DND-41 (cell line): ENCODE data around the gene DTNB.
A peak's percentile ranks its signal among the peaks of the same experiment; 100 is the strongest.

Source experiments
- ATAC-seq: fragments of 200-7000 bp; cut with Tn5 transposase; 3 replicates; pipeline ENCODE4 v1.9.1; 2021; ENCODE audit warnings: low read depth; ENCODE audit not compliant: insufficient read depth
- DNase-seq: peaks from one replicate; pipeline ENCODE4 v3.0.0-alpha.2; 2020
- H2AFZ ChIP-seq: 2 replicates; pipeline ENCODE4 v1.6.0; 2012; ENCODE audit warnings: low read depth, low read length
- H3K27ac ChIP-seq: 2 replicates; pipeline ENCODE4 v1.5.1; 2012; ENCODE audit warnings: low read length, inconsistent platforms
- H3K27me3 ChIP-seq: fragments of 200-600 bp; sonication (generic); 2 replicates; pipeline ENCODE4 v1.6.0; 2012; ENCODE audit warnings: low read length, mild to moderate bottlenecking, inconsistent platforms; ENCODE audit not compliant: insufficient read depth, poor library complexity
- H3K36me3 ChIP-seq: 2 replicates; pipeline ENCODE4 v1.5.1; 2012; ENCODE audit warnings: low read length, inconsistent platforms; ENCODE audit not compliant: insufficient read depth
- H3K4me1 ChIP-seq: 2 replicates; pipeline ENCODE4 v1.5.1; 2012; ENCODE audit warnings: mild to moderate bottlenecking, low read length; ENCODE audit not compliant: insufficient read depth
- H3K4me2 ChIP-seq: 2 replicates; pipeline ENCODE4 v1.6.0; 2012; ENCODE audit warnings: mild to moderate bottlenecking, moderate library complexity, low read length, inconsistent platforms; ENCODE audit not compliant: insufficient read depth
- H3K4me3 ChIP-seq, 2 experiments: fragments of 200-600 bp in 1 of 2; shearing (Covaris generic) in 1 of 2; 2 replicates each; pipeline ENCODE4 v1.5.1; 2012 to 2016; ENCODE audit warnings: inconsistent platforms in 2 of 2, low read length in 2 of 2, mild to moderate bottlenecking in 2 of 2, low read depth in 1 of 2, moderate library complexity in 1 of 2
- H3K79me2 ChIP-seq: 2 replicates; pipeline ENCODE4 v1.6.0; 2012; ENCODE audit warnings: low read length, inconsistent platforms; ENCODE audit not compliant: insufficient read depth
- H3K9ac ChIP-seq: 2 replicates; pipeline ENCODE4 v1.6.0; 2012; ENCODE audit warnings: low read depth, mild to moderate bottlenecking, inconsistent platforms, low read length, moderate library complexity
- H3K9me3 ChIP-seq: 2 replicates; pipeline ENCODE4 v1.5.1; 2012; ENCODE audit warnings: low read length, moderate library complexity, mild to moderate bottlenecking, inconsistent platforms; ENCODE audit not compliant: insufficient read depth, severe bottlenecking
- H4K20me1 ChIP-seq: 2 replicates; pipeline ENCODE4 v1.6.0; 2012; ENCODE audit warnings: low read length; ENCODE audit not compliant: insufficient read depth
- EZH2 ChIP-seq: IDR thresholded peaks from 3 replicates; pipeline ENCODE4 v1.6.1; 2012; ENCODE audit warnings: borderline replicate concordance, low read depth, mild to moderate bottlenecking, moderate library complexity, low read length, inconsistent platforms; ENCODE audit not compliant: severe bottlenecking
- TF ChIP-seq, protein P1 (sequence below): IDR thresholded peaks from 2 replicates; pipeline ENCODE4 v1.5.1; 2012; ENCODE audit warnings: borderline replicate concordance, low read length, moderate library complexity, mild to moderate bottlenecking; ENCODE audit not compliant: poor library complexity, severe bottlenecking; ENCODE audit errors: extremely low read depth

DTNB gene

DNA sequence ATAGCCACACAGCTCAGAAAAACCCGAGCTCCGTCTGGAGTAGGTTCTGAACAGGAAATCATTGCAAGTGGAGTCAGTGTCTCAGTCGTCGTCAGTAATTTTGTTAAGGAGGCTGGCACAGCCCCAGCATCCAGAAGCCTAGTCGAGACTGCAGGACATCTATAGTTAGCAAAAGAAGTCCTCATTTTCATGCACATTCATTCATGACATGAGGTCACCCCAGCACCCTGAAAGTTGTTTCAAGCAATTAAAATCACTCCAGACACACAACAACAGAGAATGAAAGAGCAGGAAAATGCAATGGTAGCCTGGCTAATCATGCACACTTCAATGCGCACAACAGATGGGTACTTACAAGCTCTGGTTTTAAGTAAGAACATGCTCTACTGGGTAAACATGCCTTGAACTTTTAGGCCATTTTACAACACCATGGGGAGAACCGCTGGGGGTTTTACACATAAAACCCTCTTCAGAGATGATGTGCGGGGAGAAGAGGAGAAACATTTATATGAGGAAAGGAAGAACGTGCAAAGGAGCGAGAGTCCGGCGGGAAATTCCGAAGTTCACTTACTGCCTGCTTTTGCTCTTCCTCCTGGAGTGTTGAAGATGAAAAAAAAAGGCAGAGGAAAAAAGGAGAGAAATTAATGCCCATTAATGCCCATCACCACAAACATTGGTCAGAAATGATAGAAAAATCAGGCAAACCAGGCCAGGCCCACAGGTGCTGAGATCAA lies 254.3 kb downstream of the DTNB start:
- ATAC-seq (no peak), DNase-seq (no peak)
- no peak overlapping the region for H3K4me2 ChIP-seq
- H3K4me1 ChIP-seq, result no peaks in the 10 kb centered on the region
- H3K27ac ChIP-seq, result no peak overlapping the region
- TF ChIP-seq EZH2, result no peak
- TF ChIP-seq, protein P1, sequence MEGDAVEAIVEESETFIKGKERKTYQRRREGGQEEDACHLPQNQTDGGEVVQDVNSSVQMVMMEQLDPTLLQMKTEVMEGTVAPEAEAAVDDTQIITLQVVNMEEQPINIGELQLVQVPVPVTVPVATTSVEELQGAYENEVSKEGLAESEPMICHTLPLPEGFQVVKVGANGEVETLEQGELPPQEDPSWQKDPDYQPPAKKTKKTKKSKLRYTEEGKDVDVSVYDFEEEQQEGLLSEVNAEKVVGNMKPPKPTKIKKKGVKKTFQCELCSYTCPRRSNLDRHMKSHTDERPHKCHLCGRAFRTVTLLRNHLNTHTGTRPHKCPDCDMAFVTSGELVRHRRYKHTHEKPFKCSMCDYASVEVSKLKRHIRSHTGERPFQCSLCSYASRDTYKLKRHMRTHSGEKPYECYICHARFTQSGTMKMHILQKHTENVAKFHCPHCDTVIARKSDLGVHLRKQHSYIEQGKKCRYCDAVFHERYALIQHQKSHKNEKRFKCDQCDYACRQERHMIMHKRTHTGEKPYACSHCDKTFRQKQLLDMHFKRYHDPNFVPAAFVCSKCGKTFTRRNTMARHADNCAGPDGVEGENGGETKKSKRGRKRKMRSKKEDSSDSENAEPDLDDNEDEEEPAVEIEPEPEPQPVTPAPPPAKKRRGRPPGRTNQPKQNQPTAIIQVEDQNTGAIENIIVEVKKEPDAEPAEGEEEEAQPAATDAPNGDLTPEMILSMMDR, result no peak
- no peaks in the 10 kb centered on the region for H4K20me1 ChIP-seq
- no peak overlapping the region for H3K9ac ChIP-seq
- no peaks in the 10 kb centered on the region for H3K79me2 ChIP-seq
- peaks cover 11% of the 10 kb centered on the region; the same call in 1 of the 2 replicates for H3K36me3 ChIP-seq
- no peak overlapping the region for H3K4me3 ChIP-seq
- H3K9me3 ChIP-seq, result no peaks in the 10 kb centered on the region
- no peak overlapping the region for H2AFZ ChIP-seq
- no peaks in the 10 kb centered on the region for H3K27me3 ChIP-seq

DNA sequence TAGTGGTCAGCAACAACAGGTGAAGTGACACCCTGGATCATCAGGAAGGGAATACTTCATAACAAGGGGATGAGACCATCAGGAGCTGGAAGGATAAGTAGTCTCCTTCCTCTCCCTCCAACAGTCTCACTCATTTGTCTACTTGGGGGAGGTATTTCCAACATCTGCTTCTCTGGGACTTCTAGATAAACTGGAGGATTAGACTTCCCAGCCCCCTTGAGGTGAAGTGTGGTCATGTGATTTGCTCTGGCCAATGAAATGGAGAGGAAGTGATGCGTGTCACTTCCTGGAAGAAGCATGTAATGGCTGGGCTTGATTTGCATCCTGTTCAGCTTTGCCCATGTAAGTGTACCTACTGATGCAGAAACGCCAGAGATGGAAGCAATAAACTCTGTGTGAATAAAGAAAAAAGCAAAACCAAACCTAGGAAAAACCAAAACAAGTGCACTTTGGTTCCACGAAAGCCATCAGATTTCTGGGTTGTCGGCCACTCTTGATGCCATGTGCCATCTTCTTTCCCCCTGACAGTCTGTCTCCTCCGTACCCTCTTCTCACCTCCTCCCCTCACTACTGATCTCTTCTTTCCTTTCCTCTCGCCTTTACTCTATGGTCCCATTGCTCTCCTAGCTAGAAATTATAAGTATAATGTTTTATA lies 255.5 kb downstream of the DTNB start:
- no peak overlapping the region for H3K9ac ChIP-seq
- H3K27me3 ChIP-seq, result no peaks in the 10 kb centered on the region
- no peaks in the 10 kb centered on the region for H3K79me2 ChIP-seq
- peaks cover 11% of the 10 kb centered on the region; the same call in 1 of the 2 replicates for H3K36me3 ChIP-seq
- ATAC-seq (no peak), DNase-seq (peak; percentile 17)
- H3K4me1 ChIP-seq, result no peaks in the 10 kb centered on the region
- no peaks in the 10 kb centered on the region for H3K9me3 ChIP-seq
- no peak overlapping the region for H3K27ac ChIP-seq
- H3K4me3 ChIP-seq, result no peak overlapping the region
- TF ChIP-seq, protein P1, result no peak
- TF ChIP-seq EZH2, result no peak
- H3K4me2 ChIP-seq, result no peak overlapping the region
- H4K20me1 ChIP-seq, result no peaks in the 10 kb centered on the region
- no peak overlapping the region for H2AFZ ChIP-seq

DNA sequence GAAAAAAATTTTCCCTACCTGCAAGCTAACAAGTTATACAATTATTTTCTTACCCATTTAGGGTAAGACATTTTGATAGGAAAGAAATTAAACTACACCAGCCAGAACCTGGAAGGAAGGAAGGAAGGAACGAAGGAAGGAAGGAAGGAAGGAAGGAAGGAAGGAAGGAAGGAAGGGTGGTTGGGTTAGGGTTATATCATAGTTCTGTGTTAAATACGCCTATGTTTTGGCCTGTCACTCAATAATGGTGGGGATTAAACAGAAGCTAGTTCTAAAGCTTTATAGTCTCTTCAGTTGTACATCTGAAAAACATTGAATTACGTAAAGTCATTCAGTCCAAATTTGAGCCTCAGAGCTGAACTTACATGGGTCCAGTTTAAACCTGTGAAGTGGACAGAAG lies 256.7 kb downstream of the DTNB start:
- no peak overlapping the region for H3K27ac ChIP-seq

More for the DNA sequence above, 256.7 kb downstream of the DTNB start:
- no peak overlapping the region for H3K4me2 ChIP-seq
- peaks cover 11% of the 10 kb centered on the region; the same call in 1 of the 2 replicates for H3K36me3 ChIP-seq
- no peak overlapping the region for H3K4me3 ChIP-seq
- no peak for ATAC-seq
- no peaks in the 10 kb centered on the region for H3K79me2 ChIP-seq
- H3K27me3 ChIP-seq, result no peaks in the 10 kb centered on the region
- no peak overlapping the region for H2AFZ ChIP-seq
- TF ChIP-seq, protein P1, result no peak
- TF ChIP-seq EZH2, result no peak
- no peaks in the 10 kb centered on the region for H4K20me1 ChIP-seq
- H3K4me1 ChIP-seq, result no peaks in the 10 kb centered on the region
- no peak overlapping the region for H3K9ac ChIP-seq
- H3K9me3 ChIP-seq, result no peaks in the 10 kb centered on the region
- DNase-seq, result no peak
